Loucy (cell line): ENCODE data around the gene FAF1.

Experiments
- H2AFZ ChIP-seq: fragments of 200-600 bp; sonication (generic); 2 replicates; pipeline ENCODE4 v1.6.0; 2016; ENCODE audit warnings: antibody characterized with exemption, mild to moderate bottlenecking, low read length, moderate library complexity
- H3F3A ChIP-seq: fragments of 200-600 bp; 2 replicates; pipeline ENCODE4 v1.6.0; 2016; ENCODE audit warnings: antibody characterized with exemption, low read depth, mild to moderate bottlenecking
- H3K27me3 ChIP-seq: fragments of 200-600 bp; sonication (generic); 2 replicates; pipeline ENCODE4 v1.6.1; 2014; ENCODE audit warnings: low read length, mild to moderate bottlenecking; ENCODE audit not compliant: insufficient read depth, poor library complexity, severe bottlenecking
- H3K36me3 ChIP-seq: fragments of 200-600 bp; sonication (generic); 2 replicates; pipeline ENCODE4 v1.6.1; 2016; ENCODE audit warnings: low read length; ENCODE audit not compliant: insufficient read depth
- H3K4me1 ChIP-seq: fragments of 200-600 bp; sonication (generic); 2 replicates; pipeline ENCODE4 v1.5.1; 2014; ENCODE audit warnings: low read length, mild to moderate bottlenecking; ENCODE audit not compliant: insufficient read depth, poor library complexity, severe bottlenecking
- H3K4me2 ChIP-seq: fragments of 200-600 bp; sonication (generic); 2 replicates; pipeline ENCODE4 v1.6.0; 2014; ENCODE audit warnings: antibody characterized with exemption, low read length, low read depth, mild to moderate bottlenecking; ENCODE audit not compliant: poor library complexity, severe bottlenecking
- H3K4me3 ChIP-seq: fragments of 200-600 bp; sonication (generic); 2 replicates; pipeline ENCODE4 v1.5.1; 2014; ENCODE audit warnings: low read length, mild to moderate bottlenecking, mixed read lengths; ENCODE audit not compliant: poor library complexity, severe bottlenecking
- H3K79me2 ChIP-seq: fragments of 200-600 bp; sonication (generic); 2 replicates; pipeline ENCODE4 v1.6.1; 2014; ENCODE audit warnings: low read length; ENCODE audit not compliant: insufficient read depth
- H3K9ac ChIP-seq: fragments of 200-600 bp; sonication (generic); 2 replicates; pipeline ENCODE4 v1.6.0; 2014; ENCODE audit warnings: mild to moderate bottlenecking, low read depth, low read length, moderate library complexity; ENCODE audit not compliant: poor library complexity, severe bottlenecking
- H3K9me2 ChIP-seq: fragments of 200-600 bp; sonication (generic); replicated peaks from 2 replicates; pipeline ENCODE4 v1.6.1; 2016; ENCODE audit warnings: low read depth, low read length, mixed read lengths
- H3K9me3 ChIP-seq: fragments of 200-600 bp; sonication (generic); 2 replicates; pipeline ENCODE4 v1.6.1; 2014; ENCODE audit warnings: mild to moderate bottlenecking, antibody characterized with exemption, low read length, low read depth; ENCODE audit not compliant: insufficient read depth
- H4K20me1 ChIP-seq: fragments of 200-600 bp; sonication (generic); 2 replicates; pipeline ENCODE4 v1.6.0; 2014; ENCODE audit warnings: antibody characterized with exemption, low read length, mild to moderate bottlenecking; ENCODE audit not compliant: insufficient read depth, poor library complexity, severe bottlenecking
- EZH2phosphoT487 ChIP-seq: fragments of 200-600 bp; IDR thresholded peaks from 2 replicates; pipeline ENCODE4 v1.6.1; 2018; ENCODE audit warnings: antibody characterized with exemption, mild to moderate bottlenecking, moderate library complexity, borderline replicate concordance
- TF ChIP-seq, protein P1 (sequence below): fragments of 200-600 bp; sonication (generic); conservative IDR thresholded peaks from 2 replicates; pipeline ENCODE4 v1.5.1; 2014; ENCODE audit warnings: mild to moderate bottlenecking, antibody characterized with exemption, low read length

The FAF1 gene

DNA sequence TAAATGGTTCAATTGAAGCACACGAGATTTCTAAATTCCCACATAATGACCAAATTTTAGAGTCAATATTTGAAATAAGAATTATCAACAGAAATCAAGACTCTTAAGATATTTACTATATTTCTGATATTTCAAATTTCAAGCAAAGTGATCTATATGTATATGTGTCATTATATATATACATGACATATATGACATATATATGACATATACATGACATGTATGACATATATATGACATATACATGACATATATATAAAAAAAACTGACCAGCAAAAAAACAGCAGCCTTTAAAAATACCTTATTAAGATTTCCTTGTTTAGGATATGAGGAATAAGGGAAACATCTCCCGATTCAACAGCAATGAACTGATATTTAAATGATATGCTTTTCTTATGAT, 266.2 kb downstream of the FAF1 start:
- no peaks in the 10 kb centered on the region for H3K9me3 ChIP-seq
- no peaks in the 10 kb centered on the region for H3K27me3 ChIP-seq
- TF ChIP-seq, protein P1, sequence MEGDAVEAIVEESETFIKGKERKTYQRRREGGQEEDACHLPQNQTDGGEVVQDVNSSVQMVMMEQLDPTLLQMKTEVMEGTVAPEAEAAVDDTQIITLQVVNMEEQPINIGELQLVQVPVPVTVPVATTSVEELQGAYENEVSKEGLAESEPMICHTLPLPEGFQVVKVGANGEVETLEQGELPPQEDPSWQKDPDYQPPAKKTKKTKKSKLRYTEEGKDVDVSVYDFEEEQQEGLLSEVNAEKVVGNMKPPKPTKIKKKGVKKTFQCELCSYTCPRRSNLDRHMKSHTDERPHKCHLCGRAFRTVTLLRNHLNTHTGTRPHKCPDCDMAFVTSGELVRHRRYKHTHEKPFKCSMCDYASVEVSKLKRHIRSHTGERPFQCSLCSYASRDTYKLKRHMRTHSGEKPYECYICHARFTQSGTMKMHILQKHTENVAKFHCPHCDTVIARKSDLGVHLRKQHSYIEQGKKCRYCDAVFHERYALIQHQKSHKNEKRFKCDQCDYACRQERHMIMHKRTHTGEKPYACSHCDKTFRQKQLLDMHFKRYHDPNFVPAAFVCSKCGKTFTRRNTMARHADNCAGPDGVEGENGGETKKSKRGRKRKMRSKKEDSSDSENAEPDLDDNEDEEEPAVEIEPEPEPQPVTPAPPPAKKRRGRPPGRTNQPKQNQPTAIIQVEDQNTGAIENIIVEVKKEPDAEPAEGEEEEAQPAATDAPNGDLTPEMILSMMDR = no peak
- no peak for TF ChIP-seq EZH2phosphoT487
- no peak overlapping the region for H3K4me2 ChIP-seq
- no peaks in the 10 kb centered on the region for H3F3A ChIP-seq
- no peaks in the 10 kb centered on the region for H3K4me1 ChIP-seq
- H3K9me2 ChIP-seq = no peaks in the 10 kb centered on the region
- no peak overlapping the region for H2AFZ ChIP-seq
- H3K36me3 ChIP-seq = peaks cover 8% of the 10 kb centered on the region; the same call in 1 of the 2 replicates
- no peak overlapping the region for H3K4me3 ChIP-seq
- no peak overlapping the region for H3K9ac ChIP-seq
- no peaks in the 10 kb centered on the region for H3K79me2 ChIP-seq
- no peaks in the 10 kb centered on the region for H4K20me1 ChIP-seq

- Histone ChIP-seq H3K9ac (no peak overlapping the region), H3K79me2 (no peaks in the 10 kb centered on the region), H3K27me3 (no peaks in the 10 kb centered on the region), H3F3A (no peaks in the 10 kb centered on the region), H2AFZ (no peak overlapping the region), H3K4me2 (no peak overlapping the region), H3K4me3 (no peak overlapping the region), H4K20me1 (no peaks in the 10 kb centered on the region), H3K9me2 (no peaks in the 10 kb centered on the region), H3K9me3 (no peaks in the 10 kb centered on the region), H3K4me1 (no peaks in the 10 kb centered on the region), H3K36me3 (peaks cover 10% of the 10 kb centered on the region; the same call in 1 of the 2 replicates)
- no peak for TF ChIP-seq EZH2phosphoT487
- TF ChIP-seq, protein P1 = peak; percentile 27; the same call in 1 of the 2 replicates
Measured at GRCh38 chr1:50684185-50684584, 275.9 kb downstream of the FAF1 start.

DNA sequence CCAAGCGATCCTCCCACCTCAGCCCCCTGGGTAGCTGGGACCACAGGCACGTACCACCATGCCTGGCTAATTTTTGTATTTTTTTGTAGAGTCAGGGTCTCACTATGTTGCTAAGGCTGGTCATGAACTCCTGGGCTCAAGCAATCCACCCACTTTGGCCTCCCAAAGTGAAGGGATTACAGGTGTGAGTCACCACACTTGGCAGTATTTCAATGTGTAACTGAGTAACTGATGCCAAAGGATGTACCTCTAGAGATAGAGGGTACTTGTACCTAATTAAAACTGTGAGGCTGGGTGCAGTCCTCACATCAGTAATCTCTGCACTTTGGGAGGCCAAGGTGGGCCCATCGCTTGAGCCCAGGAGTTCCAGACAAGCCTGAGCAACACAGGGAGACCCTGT, 278.1 kb downstream of the FAF1 start:
- H3K79me2 ChIP-seq = no peaks in the 10 kb centered on the region

More for the DNA sequence above, 278.1 kb downstream of the FAF1 start:
- H3K4me3 ChIP-seq = no peak overlapping the region
- H3K4me1 ChIP-seq = no peaks in the 10 kb centered on the region
- TF ChIP-seq, protein P1 = no peak
- TF ChIP-seq EZH2phosphoT487 = no peak
- H2AFZ ChIP-seq = no peak overlapping the region
- no peak overlapping the region for H3K9ac ChIP-seq
- no peaks in the 10 kb centered on the region for H4K20me1 ChIP-seq
- no peaks in the 10 kb centered on the region for H3K27me3 ChIP-seq
- H3K36me3 ChIP-seq = peaks cover 6% of the 10 kb centered on the region; the same call in 1 of the 2 replicates
- no peaks in the 10 kb centered on the region for H3F3A ChIP-seq
- no peaks in the 10 kb centered on the region for H3K9me2 ChIP-seq
- H3K9me3 ChIP-seq = no peaks in the 10 kb centered on the region
- H3K4me2 ChIP-seq = no peak overlapping the region
